ENCODE data around the gene GUSB.
"Not testable (repeated sequence)": the region's sequence is repeated elsewhere in the genome, so short reads cannot be mapped to it uniquely, and the experiment has no call there.

GUSB gene

GRCh38 chr7:65976659-65977196, 5.3 kb downstream of the GUSB start:
- DNase-seq = no peak

- no peak for DNase-seq
Measured at GRCh38 chr7:65975814-65976445, 6.1 kb downstream of the GUSB start.

- no peak for DNase-seq
Measured at GRCh38 chr7:65974876-65975275, 7.1 kb downstream of the GUSB start.

GRCh38 chr7:65974191-65974801, 7.7 kb downstream of the GUSB start:
- no peak for DNase-seq

DNA sequence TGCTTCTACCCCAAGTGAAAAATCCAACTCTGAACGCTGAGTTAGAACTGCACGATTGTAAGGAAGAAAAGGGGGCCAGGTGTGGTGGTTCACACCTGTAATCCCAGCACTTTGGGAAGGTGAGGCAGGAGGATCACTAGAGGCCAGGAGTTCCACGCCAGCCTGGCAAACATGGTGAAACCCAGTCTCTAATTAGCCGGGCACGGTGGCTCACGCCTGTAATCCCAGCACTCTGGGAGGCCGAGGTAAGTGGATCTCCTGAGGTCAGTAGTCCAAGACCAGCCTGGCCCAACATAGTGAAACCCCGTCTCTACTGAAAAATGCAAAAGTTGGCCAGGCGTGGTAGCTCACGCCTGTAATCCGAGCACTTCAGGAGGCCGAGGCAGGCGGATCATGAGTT, 9.0 kb downstream of the GUSB start:
- DNase-seq = no peak

- DNase-seq = no peak
Measured at GRCh38 chr7:65971021-65971420, 11.0 kb downstream of the GUSB start.

GRCh38 chr7:65968256-65969185, 13.5 kb downstream of the GUSB start:
- DNase-seq = no peak

- DNase-seq = peak in 5 of 58 donors; percentile 6 to 22 (median 8)
Measured at GRCh38 chr7:65967361-65968155, 14.5 kb downstream of the GUSB start.

DNA sequence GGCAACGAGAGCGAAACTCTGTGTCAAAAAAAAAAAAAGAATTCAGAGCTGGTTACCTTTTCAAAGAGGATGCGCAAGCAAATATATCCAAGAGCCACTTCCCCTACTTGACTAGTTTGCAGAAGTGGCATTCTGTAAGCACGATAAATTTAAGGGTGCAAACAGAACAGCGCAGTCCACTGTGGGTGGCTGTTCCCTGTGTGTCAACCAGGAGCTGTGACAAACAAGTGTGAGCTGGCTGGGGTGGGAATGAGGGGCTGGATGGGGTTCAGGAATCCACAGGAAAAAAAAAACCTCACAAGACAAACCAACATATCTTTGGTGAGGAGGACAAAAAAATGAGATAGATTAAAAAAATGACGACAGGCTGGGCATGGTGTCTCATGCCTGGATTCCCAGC, 15.9 kb downstream of the GUSB start:
- DNase-seq = peak in 19 of 58 donors; percentile 7 to 63 (median 22)

GRCh38 chr7:65964671-65965070, 17.3 kb downstream of the GUSB start:
- DNase-seq = not testable (repeated sequence)

DNA sequence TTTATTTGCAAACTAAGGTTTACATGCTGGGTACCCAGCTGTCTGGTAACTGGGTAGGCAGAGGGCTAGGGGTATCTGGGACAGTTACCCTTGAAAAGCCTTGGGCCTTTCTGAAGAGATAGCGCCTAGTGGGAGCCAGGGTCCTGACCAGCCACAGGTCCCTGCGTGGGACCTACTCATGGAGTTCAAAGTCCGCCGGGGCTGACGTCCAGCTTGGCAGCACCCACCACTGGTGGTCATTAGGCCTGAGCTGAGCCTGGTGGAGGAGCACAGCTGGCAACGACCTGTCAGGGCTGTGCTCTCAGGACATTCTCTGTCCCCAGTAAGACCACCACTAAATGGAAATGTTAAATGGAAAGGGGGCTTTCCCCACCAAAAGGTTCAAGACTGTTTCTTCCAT, 20.0 kb downstream of the GUSB start:
- DNase-seq = no peak

- DNase-seq = peak in 20 of 58 donors; percentile 9 to 57 (median 30)
Measured at GRCh38 chr7:65960351-65961074, 21.5 kb downstream of the GUSB start.

- no peak for DNase-seq
Measured at GRCh38 chr7:65955718-65956117, 26.3 kb downstream of the GUSB start.

GRCh38 chr7:65953890-65954450, 28.0 kb downstream of the GUSB start:
- DNase-seq = peak in 4 of 58 donors; percentile 3 to 38 (median 8)

DNA sequence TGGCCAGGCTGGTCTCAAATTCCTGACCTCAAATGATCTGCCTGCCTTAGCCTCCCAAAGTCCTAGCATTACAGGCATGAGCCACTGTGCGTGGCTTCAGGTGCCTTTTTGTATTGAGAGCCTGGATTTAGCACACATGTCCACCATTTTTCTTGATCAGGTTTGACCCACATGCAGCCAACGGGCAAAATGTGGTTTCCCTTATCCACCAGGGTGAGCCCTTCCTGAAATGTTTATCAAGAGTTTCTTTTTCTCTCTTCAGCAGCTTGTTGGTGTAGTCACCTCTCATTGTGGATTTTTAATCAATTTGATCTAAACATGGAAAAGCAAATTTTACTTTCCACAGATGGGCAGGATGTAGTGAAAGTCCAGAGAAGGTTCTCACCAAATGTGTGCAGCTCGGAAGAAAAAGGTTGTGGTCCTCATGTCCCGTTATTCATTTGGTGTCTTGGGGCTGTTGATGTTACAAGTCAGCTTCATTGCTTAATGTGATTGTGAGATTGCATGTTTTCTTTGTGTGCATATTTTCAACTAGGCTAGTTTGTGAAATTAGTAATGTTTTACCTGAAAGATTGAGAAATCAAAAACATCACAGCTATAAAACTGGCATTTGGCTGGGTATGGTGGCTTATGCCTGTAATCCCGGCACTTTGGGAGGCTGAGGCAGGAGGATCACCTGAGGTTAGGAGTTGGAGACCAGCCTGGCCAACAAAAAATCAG, 28.9 kb downstream of the GUSB start:
- DNase-seq = no peak

GRCh38 chr7:65951837-65952578, 30.0 kb downstream of the GUSB start:
- no peak for DNase-seq

GRCh38 chr7:65946904-65947303, 35.1 kb downstream of the GUSB start:
- no peak for DNase-seq

GRCh38 chr7:65945787-65946186, 36.2 kb downstream of the GUSB start:
- DNase-seq = not testable (repeated sequence)

Measured in anterior cingulate cortex (tissue), 58 donors.